ENCODE measurements around the gene ABR.

Gene ABR

GRCh38 chr17:1220346-1220745 is 40.6 kb upstream of the ABR start:
- Histone ChIP-seq H3K4me3 (ENCODE audit: low read depth in 1 of 2, low read length in 2 of 2) (no peak overlapping the region), H3K36me3 (ENCODE audit: insufficient read depth, low read length) (no peaks in the 10 kb centered on the region), H3K9ac (ENCODE audit: low read depth, low read length) (no peak overlapping the region), H4K20me1 (ENCODE audit: insufficient read depth, low read length) (no peaks in the 10 kb centered on the region), H3K79me2 (ENCODE audit: insufficient read depth, low read length) (no peaks in the 10 kb centered on the region), H3K4me2 (ENCODE audit: insufficient read depth, low read length) (no peak overlapping the region), H3K4me1 (ENCODE audit: insufficient read depth, low read length) (no peaks in the 10 kb centered on the region), H3K9me3 (ENCODE audit: insufficient read depth, low read length, severe bottlenecking) (no peaks in the 10 kb centered on the region), H3K27me3 (ENCODE audit: insufficient read depth, low read length, poor library complexity) (no peaks in the 10 kb centered on the region), H3K27ac (ENCODE audit: low read length) (no peak overlapping the region), H2AFZ (ENCODE audit: low read depth, low read length) (no peak overlapping the region)
- no peak for TF ChIP-seq CTCF (IDR thresholded peaks at IDR 0.05; ENCODE audit: borderline replicate concordance, extremely low read depth, low read length, poor library complexity, severe bottlenecking)
- TF ChIP-seq EZH2 (IDR thresholded peaks at IDR 0.05; ENCODE audit: borderline replicate concordance, low read depth, low read length, severe bottlenecking), result no peak
- ATAC-seq (ENCODE audit: insufficient read depth, low read depth) (no peak), DNase-seq (no peak)

- H3K79me2 ChIP-seq (ENCODE audit: insufficient read depth, low read length), result no peaks in the 10 kb centered on the region
- no peaks in the 10 kb centered on the region for H3K36me3 ChIP-seq (ENCODE audit: insufficient read depth, low read length)
- no peak overlapping the region for H3K4me2 ChIP-seq (ENCODE audit: insufficient read depth, low read length)
- no peak overlapping the region for H3K27ac ChIP-seq (ENCODE audit: low read length)
- no peaks in the 10 kb centered on the region for H3K4me1 ChIP-seq (ENCODE audit: insufficient read depth, low read length)
- ATAC-seq (ENCODE audit: insufficient read depth, low read depth), result no peak
- no peak overlapping the region for H3K4me3 ChIP-seq (ENCODE audit: low read depth in 1 of 2, low read length in 2 of 2)
- H3K9me3 ChIP-seq (ENCODE audit: insufficient read depth, low read length, severe bottlenecking), result no peaks in the 10 kb centered on the region
- no peaks in the 10 kb centered on the region for H3K27me3 ChIP-seq (ENCODE audit: insufficient read depth, low read length, poor library complexity)
- TF ChIP-seq CTCF (IDR thresholded peaks at IDR 0.05; ENCODE audit: borderline replicate concordance, extremely low read depth, low read length, poor library complexity, severe bottlenecking), result no peak
- no peak for DNase-seq
- H4K20me1 ChIP-seq (ENCODE audit: insufficient read depth, low read length), result no peaks in the 10 kb centered on the region
- H3K9ac ChIP-seq (ENCODE audit: low read depth, low read length), result no peak overlapping the region
- no peak overlapping the region for H2AFZ ChIP-seq (ENCODE audit: low read depth, low read length)
Observed at GRCh38 chr17:1217089-1217385, 37.3 kb upstream of the ABR start.

- H3K4me3 ChIP-seq (ENCODE audit: low read depth in 1 of 2, low read length in 2 of 2), result no peak overlapping the region
- DNase-seq, result no peak
- no peak overlapping the region for H3K4me2 ChIP-seq (ENCODE audit: insufficient read depth, low read length)
- H3K9me3 ChIP-seq (ENCODE audit: insufficient read depth, low read length, severe bottlenecking), result no peaks in the 10 kb centered on the region
- H3K36me3 ChIP-seq (ENCODE audit: insufficient read depth, low read length), result no peaks in the 10 kb centered on the region
- ATAC-seq (ENCODE audit: insufficient read depth, low read depth), result no peak
- H3K27ac ChIP-seq (ENCODE audit: low read length), result no peak overlapping the region
- no peaks in the 10 kb centered on the region for H3K27me3 ChIP-seq (ENCODE audit: insufficient read depth, low read length, poor library complexity)
- H4K20me1 ChIP-seq (ENCODE audit: insufficient read depth, low read length), result no peaks in the 10 kb centered on the region
- H3K79me2 ChIP-seq (ENCODE audit: insufficient read depth, low read length), result no peaks in the 10 kb centered on the region
- no peak overlapping the region for H3K9ac ChIP-seq (ENCODE audit: low read depth, low read length)
- H3K4me1 ChIP-seq (ENCODE audit: insufficient read depth, low read length), result no peaks in the 10 kb centered on the region
- no peak for TF ChIP-seq EZH2 (IDR thresholded peaks at IDR 0.05; ENCODE audit: borderline replicate concordance, low read depth, low read length, severe bottlenecking)
- TF ChIP-seq CTCF (IDR thresholded peaks at IDR 0.05; ENCODE audit: borderline replicate concordance, extremely low read depth, low read length, poor library complexity, severe bottlenecking), result no peak
- no peak overlapping the region for H2AFZ ChIP-seq (ENCODE audit: low read depth, low read length)
Observed at GRCh38 chr17:1216217-1217088, 36.7 kb upstream of the ABR start.

Measured in DND-41 (cell line).